D341Med (cell line): ENCODE measurements around the gene SNUPN.

Source experiments
- DNase-seq: peaks from one replicate; pipeline ENCODE4 v3.0.0; 2012; ENCODE audit warnings: low spot score

SNUPN gene

GRCh38 chr15:75654201-75654907, 28.8 kb upstream of the SNUPN start:
- DNase-seq: no peak

DNA sequence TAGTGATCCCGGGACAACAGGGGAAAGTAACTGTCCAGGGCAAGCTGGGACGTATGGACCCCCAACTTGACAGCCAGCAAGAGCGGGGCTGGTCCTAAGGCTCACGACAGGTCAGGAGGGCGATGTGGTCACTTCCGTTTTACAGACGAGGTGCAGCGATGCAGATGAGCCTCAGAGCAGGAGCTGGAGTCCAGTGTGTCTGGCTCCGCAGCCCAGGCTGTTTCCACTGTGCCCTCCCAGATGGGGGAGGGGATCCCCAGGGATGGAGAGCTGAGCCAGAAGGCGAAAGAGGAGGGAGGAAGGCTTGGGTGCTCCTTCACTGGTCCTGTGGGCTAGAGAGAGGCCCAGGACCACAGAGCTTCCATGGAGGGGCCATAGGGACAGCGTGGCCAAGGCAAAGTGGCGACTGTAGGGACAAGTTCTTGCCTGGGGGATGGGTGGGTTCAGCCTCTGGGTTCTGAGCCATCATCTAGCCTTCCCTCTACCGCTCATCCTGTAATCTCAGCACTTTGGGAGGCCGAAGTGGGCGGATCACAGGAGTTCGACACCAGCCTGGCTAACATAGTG, 27.9 kb upstream of the SNUPN start:
- no peak for DNase-seq

GRCh38 chr15:75651810-75652543, 26.5 kb upstream of the SNUPN start:
- DNase-seq: no peak

DNA sequence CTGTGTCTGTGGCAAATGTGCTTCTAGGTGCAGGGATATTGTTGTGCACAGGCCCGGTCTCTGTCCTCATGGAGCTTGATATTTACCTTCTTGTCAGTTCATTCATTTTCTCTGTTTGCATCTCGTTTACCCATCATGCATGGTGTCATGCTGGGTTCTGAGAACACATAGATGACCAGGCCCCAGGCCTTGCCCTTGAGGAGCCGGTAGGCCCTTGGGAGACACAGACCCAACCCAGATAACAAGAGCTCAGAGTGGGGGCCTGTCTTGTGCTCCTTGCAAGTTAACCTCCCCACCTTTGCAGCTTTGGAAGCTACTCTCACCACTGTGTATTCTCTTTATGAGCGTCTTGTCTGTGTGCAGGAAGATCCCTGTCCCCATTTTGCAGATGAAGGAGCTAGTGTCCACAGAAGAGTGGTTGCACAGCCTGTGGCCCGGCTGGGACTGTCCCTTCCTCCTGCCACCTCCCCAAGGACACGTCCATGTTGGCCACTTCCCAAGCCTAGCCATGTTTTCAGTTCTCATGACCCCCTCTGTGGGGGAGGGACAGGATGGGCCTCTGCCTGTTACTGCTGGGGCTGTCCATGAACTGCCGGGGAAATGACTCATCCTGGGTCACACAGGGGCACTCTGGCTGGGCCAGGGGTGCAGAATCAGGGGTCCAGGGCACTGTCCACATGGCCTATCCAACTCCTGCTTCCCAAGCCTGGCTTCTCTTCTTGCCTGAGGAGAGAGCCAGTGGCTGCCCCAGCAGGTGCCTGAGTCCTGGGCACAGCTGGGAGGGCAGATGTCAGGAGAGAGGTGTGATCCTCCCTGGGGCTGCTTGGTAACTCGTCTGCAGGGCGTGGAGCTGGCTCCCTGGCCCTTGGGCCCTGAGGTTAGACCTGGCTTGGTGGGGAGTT, 25.6 kb upstream of the SNUPN start:
- no peak for DNase-seq

- no peak for DNase-seq
These were observed 24.3 kb upstream of the SNUPN start for GRCh38 chr15:75649848-75650247.

- DNase-seq: no peak
These were observed 23.7 kb upstream of the SNUPN start for GRCh38 chr15:75649045-75649761.

- DNase-seq: no peak
These were observed 22.9 kb upstream of the SNUPN start for GRCh38 chr15:75648156-75649000.

- DNase-seq: peak; percentile 85
These were observed 22.0 kb upstream of the SNUPN start, which contains the start of gene SNX33 for GRCh38 chr15:75647370-75648155. Gene SNX33, plus strand, starts transcription at chr15:75647912. Its CDS starts 1,191 bp downstream, at chr15:75649103.

GRCh38 chr15:75646944-75647364, 21.4 kb upstream of the SNUPN start:
- DNase-seq: peak; percentile 57

DNA sequence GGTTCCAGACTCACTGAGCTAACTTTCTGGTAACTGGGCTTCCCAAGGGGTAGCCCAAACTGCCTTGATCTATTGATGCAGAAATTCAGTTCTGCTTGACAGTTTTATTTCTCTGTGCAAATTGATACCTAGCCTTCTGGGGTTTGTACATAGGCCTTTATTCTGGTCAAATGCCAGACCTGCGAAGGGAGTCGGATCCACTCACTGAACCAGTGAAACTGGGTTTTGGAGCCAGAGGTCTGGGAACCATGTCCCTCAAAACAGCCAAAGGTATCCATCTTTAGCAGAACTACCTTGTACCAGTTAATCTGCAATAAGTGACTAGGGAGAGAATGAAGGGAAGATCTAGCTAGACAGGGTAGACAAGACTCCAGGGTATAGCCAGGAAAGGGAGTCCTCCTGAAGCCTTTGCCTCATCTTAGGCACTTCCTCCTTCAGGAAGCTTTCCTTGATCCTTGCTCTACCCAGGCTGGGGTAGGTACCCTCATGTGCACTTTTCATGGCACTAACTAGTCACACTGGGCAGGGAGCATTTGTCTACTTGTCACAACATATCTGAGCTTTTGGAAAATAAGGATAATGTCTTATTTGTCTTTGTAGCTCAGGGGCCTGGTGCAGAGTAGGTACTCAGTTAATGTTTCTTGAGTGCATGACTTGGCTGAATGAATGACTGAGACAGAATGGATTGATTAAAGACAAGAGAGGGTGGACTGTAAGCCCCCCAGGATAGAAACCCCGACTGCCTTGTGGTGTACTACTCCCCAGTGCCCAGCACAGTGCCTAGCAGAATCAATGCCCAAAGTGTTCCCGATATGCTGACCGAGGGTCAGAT, 20.8 kb upstream of the SNUPN start:
- no peak for DNase-seq

DNA sequence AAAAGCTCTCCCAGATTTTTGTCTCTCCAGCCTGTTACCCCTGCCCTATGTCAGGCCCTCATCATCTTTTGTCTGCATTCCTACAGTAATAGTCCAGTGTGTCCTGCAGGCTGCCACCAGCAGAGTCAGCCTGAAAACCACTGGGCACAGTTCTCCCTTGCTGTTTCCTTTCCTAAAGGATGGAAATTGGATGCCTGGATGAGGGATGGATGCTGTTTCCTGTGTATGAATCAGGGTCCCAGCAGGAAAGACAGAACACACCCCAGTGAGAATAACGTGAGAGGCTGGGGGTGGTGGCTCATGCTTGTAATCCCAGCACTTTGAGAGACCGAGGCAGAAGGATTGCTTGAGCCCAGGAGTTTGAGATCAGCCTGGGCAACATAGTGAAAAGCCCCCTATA, 18.9 kb upstream of the SNUPN start:
- DNase-seq: no peak

DNA sequence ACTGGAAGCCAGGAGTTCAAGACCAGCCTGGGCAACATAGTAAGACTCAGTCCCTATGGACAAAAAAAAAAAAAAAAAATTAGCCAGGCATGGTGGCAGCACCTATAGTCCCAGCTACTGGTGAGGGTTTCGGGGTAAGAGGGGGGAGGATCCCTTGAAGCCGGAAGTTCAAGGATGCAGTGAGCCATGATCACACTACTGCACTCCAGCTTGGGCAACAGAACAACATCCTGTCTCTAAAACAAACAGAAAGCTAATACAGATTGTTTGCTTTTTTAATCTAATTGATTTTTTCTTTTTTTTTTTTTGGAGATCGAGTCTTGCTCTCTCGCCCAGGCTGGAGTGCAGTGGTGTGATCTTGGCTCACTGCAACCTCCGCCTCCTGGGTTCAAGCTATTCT, 16.1 kb upstream of the SNUPN start:
- DNase-seq: no peak

GRCh38 chr15:75641179-75641503, 15.6 kb upstream of the SNUPN start:
- DNase-seq: no peak

DNA sequence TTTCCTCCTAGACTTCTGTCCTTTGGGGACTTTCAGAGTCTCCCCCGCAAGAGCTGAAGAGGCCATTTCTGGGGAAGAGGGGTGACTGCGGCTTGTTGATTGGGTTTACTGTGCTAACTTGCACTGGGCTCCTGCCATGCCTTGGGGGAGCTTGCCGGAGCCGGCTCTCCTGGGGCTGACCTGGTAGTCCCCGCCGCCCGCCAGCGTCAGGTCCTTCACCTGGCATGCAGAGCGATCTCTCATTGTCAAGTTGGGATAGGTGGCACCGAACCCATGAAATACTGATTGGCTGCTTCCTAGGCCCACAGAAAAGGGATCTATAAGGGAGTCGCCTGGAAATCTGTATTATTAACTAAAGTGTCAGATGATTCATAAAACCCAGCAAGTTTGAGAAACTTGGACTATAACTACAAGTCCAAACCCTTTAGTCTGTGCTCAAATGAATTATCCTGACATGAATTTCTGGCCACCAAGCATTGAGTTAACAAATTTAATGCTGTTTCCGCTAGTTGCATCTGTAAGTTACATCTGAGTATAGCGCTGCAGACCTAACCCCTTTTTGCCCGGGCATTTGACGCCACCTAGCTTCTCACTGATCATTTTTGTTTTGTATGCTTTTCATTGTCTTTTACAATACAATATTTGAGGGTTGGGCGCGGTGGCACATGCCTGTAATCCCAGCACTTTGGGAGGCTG, 15.1 kb upstream of the SNUPN start:
- DNase-seq: peak; percentile 54

DNA sequence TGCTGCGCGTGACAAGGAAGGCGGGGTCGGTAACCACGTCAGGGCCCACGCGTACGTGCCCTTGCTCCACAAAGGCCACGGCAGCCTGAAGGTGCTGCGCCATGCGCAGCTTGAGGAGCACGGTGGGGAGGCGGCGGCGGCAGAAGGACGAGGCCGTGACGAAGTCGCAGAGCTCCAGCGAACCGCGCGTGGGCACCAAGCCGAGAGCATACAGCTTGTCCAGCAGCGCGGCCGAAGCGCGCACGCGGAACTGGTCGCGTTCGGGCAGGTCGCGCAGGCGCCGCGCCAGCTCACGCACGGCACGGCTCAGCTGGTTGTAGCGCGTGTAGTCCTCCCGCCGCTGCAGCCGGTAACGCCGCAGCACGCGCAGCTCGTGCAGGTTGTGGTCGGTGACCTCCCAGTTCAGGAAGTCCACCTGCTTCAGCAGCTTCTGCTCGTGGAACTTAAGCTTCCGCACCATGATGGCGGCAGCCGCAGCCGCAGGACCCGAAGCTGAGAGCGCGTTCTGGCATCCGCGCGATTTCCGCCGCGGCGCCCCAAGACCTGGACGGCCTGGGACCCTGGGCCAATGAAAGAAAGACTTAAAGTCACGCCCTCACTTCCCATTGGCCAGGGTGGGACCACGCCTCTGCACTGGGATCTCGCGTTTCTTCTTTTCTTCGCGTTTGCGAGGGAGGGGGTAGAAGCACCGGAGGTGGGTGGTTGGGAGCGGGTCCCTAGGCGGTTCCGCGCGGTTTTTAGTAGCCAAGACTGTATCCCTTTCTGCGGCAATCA, 14.4 kb upstream of the SNUPN start, which contains the start of gene IMP3:
TSS of gene IMP3 (minus strand) at position 516 of the 774 bp plus-strand sequence. CDS start at position 460, 56 bp downstream.
- peak; percentile 96 for DNase-seq

- DNase-seq: no peak
These were observed 13.7 kb upstream of the SNUPN start for GRCh38 chr15:75639191-75639708.
